Erythroblast (primary cell): ENCODE results near the gene FAM227B.
"Not testable (repeated sequence)": the region's sequence is repeated elsewhere in the genome, so short reads cannot be mapped to it uniquely, and the experiment has no call there.

ENCODE experiments used
- GATA1 ChIP-seq: IDR thresholded peaks from 2 replicates; pipeline ENCODE4 v1.6.1; 2011; ENCODE audit warnings: low read depth, mild to moderate bottlenecking, control low read depth, low read length, moderate library complexity
- POLR2A ChIP-seq: IDR thresholded peaks from 2 replicates; pipeline ENCODE4 v1.6.1; 2011; ENCODE audit warnings: mild to moderate bottlenecking, low read length

DNA sequence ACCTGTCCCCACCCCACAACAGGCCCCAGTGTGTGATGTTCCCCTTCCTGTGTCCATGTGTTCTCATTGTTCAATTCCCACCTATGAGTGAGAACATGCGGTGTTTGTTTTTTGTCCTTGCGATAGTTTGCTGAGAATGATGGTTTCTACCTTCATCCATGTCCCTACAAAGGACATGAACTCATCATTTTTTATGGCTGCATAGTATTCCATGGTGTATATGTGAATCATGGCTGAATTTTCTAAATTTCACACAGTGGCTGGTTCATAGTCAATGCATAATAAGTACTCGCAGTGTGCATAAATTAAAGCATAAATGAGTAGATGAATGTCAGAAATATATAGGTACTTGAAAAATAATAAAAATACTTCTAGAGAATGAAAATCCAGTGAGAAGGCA is 8.4 kb downstream of the FAM227B start:
- TF ChIP-seq POLR2A, GATA1: not testable (repeated sequence)
